Esophagus muscularis mucosa (tissue), 4 donors: ENCODE results near the gene GGACT.

ENCODE experiments used
- EP300 ChIP-seq: sonication (generic); formaldehyde crosslinking; IDR thresholded peaks from one replicate; pipeline ENCODE4 v1.6.1; 2017; ENCODE audit warnings: antibody characterized with exemption
- POLR2A ChIP-seq: fragments of 450-650 bp; IDR thresholded peaks from one replicate; pipeline ENCODE4 v1.6.1; 2017; ENCODE audit warnings: antibody characterized with exemption, moderate library complexity, mild to moderate bottlenecking, low read depth
- POLR2AphosphoS5 ChIP-seq, 2 donors: sonication (generic); formaldehyde crosslinking; IDR thresholded peaks; one replicate each; pipeline ENCODE4 v1.6.1; 2017; ENCODE audit warnings: antibody characterized with exemption in 2 of 2
- TF ChIP-seq, protein P1 (sequence below), 3 experiments: fragments of 200-600 bp in 2 of 3; fragments of 450-650 bp in 1 of 3; sonication (generic) in 2 of 3; IDR thresholded peaks; one replicate each; pipeline ENCODE4 v1.5.1; 2017 to 2019; ENCODE audit warnings: antibody characterized with exemption in 3 of 3, mild to moderate bottlenecking in 2 of 3, moderate library complexity in 1 of 3

DNA sequence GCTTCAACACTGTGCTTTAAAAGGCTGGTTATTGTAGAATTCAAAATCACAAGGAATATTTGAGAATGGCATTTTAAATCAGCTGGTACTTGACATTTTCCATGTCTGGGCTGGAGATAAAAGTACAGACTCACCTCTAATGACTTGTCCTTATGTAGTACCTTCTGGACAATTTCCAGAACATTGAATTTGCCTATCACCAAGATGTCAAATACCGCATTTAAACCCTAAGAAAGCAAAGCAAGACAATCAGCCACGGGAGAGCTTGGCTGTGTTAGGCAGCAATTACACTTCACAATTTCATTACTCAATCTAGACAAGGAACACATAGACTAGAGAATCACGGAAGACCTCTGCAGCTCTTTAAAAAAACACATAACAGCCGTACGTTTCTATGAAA is 49.2 kb upstream of the GGACT start:
- TF ChIP-seq, protein P1, sequence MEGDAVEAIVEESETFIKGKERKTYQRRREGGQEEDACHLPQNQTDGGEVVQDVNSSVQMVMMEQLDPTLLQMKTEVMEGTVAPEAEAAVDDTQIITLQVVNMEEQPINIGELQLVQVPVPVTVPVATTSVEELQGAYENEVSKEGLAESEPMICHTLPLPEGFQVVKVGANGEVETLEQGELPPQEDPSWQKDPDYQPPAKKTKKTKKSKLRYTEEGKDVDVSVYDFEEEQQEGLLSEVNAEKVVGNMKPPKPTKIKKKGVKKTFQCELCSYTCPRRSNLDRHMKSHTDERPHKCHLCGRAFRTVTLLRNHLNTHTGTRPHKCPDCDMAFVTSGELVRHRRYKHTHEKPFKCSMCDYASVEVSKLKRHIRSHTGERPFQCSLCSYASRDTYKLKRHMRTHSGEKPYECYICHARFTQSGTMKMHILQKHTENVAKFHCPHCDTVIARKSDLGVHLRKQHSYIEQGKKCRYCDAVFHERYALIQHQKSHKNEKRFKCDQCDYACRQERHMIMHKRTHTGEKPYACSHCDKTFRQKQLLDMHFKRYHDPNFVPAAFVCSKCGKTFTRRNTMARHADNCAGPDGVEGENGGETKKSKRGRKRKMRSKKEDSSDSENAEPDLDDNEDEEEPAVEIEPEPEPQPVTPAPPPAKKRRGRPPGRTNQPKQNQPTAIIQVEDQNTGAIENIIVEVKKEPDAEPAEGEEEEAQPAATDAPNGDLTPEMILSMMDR (IDR thresholded peaks at IDR 0.05): no peak
- TF ChIP-seq POLR2A (no peak), POLR2AphosphoS5 (IDR thresholded peaks at IDR 0.05) (no peak), EP300 (no peak)
